ENCODE data around the gene JPH3.

Gene JPH3

DNA sequence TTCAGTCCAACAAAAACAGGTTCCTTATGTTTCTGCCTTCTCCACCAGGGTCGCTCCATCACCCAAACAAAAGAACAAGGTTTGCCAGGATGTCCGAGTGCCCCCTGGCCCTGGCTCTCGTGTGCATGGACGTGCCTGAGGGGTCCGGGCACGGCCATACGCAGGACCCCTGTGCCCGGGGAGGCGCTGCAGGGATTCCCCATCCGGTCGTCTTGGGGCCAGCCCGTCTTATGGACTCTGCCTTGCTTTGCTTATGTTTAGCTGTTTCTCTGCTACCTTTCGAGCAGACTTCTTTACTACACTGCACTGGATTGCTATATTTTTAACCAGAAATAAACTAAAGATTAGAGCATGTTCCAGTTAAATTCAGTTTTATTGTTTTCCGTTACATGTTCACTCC is 95.5 kb downstream of the JPH3 start:
- DNase-seq (ENCODE audit: low spot score): no peak

- DNase-seq (ENCODE audit: low spot score): no peak
Observed at GRCh38 chr16:87698241-87698640, 95.9 kb downstream of the JPH3 start.

DNA sequence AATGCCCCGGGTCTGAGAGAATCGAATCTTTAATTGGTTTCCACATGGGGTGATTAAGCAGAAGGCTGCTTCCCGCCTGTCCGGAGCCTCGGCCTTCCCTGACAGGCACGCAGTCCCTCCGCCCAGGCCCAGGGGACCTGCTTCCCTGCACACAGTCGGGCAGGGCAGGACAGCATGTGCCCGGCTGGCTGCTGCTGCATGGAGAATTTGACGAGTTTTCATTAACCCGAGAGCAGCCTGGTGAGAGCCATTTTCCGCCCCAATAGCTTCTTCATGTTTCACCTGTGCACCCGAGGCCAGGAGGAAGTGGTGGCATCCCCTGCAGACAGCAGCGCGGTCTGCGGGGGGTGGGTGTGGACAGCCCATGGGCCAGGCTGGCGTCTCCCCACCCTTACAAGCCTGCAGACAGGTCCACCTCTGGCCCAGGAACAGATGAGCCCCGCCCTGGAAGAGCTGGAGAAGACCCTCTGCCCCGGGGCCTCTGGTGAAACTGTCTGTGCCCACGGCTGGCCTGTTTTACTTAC is 96.4 kb downstream of the JPH3 start:
- DNase-seq (ENCODE audit: low spot score): no peak

- DNase-seq (ENCODE audit: low spot score): no peak
Observed at GRCh38 chr16:87700406-87701077, 98.2 kb downstream of the JPH3 start.

GRCh38 chr16:87701078-87701460 is 98.8 kb downstream of the JPH3 start:
- no peak for DNase-seq (ENCODE audit: low spot score)

DNA sequence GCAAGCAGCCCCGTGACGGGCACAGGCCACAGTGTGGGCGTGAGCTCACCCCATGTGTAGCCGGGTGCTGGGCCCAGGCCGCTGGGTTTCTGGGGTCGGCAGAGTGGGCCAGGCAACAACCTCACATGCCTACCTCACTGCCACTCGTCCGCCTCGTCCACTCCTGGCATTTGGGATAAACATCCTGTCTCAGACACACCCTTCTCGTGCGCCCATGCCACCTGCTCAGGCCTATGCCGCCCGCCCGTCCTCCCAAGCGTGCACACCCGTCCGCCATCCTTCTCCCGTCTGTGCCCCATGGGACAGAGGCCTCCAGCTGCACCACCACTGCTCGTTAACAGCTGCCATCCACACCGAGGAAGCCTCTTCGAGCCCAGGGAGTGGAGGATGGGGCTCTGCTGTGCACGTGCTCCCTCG is 99.2 kb downstream of the JPH3 start:
- DNase-seq (ENCODE audit: low spot score): no peak

DNA sequence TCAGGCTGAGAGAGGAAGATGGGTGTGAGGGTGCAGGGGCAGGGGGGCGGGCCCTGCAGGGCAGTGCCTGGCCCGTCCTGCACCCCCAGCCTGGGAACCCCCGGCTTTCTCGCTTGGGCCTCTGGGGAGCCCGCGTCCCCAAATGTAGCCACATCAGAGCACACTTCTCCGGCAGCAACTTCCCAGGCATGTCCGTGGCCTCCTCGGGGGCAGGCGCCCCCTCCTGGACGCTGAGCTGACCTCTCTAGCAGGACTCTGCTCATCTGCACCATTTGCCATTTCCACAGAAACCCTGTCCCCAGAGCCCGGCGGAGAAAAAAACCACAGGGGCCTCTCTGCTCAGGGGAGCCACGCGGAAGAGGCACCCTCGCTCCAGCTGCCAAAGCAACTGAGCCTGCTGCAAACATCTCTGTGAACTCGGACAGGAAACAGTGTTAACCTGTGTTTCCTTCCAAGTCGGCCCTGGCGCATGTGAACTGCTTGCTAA is 100.1 kb downstream of the JPH3 start:
- DNase-seq (ENCODE audit: low spot score): peak; percentile 69

- DNase-seq (ENCODE audit: low spot score): no peak
Observed at GRCh38 chr16:87703071-87703470, 100.8 kb downstream of the JPH3 start.

DNA sequence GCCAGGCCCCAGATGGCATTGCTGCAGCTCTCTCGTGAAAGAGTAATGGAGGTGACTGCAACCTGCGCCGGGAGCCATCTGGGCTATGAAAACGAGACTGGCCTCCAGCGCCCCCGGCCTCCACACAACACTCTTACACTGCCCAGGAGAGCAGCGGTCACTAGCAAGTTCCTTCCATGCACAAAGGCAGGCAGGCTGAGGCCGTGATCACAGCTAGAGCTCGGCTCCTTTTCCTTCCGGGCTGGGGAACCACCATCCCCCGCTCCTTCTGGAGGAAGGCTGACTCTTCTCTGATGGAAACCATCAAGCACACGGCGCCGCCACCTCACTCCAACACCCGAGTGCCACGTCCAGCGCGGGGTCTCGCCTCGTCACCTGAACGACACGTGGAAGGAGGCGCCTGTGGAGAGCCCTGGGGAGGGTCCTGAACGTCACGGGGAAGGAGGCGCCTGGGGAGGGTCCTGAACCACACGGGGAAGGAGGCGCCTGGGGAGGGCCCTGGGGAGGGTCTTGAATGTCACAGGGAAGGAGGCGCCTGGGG is 101.6 kb downstream of the JPH3 start:
- no peak for DNase-seq (ENCODE audit: low spot score)

DNA sequence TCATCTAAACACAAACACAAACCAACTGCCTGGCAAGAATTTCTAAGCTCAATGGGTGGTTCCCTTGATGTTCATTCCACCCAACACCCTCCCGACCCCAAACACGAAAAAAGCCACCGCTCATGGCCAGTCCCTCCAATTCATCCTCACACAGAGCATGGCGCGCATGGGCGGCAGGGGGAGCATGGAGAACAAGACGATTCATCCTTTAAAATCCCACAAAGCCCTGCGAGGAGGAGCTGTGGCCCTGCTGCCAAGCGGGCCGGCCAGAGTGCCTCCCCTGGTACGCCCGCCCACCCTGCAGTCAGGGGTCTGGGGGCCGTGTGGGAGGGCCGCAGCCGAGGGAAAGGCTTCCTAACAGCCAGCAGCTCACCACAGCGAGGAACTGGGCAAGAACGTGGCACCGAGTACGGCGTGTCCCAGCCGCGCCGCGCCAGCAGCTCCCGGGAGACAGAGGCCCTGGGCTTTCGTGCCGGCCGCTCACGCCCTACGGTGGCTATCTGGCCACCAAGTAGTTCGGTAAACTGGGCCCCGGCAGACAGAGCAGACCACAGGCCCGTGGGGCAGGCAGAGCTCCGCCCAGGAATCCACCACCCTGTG is 102.5 kb downstream of the JPH3 start:
- no peak for DNase-seq (ENCODE audit: low spot score)

GRCh38 chr16:87705771-87706277 is 103.5 kb downstream of the JPH3 start:
- DNase-seq (ENCODE audit: low spot score): no peak

GRCh38 chr16:87706278-87707000 is 104.1 kb downstream of the JPH3 start:
- no peak for DNase-seq (ENCODE audit: low spot score)

DNA sequence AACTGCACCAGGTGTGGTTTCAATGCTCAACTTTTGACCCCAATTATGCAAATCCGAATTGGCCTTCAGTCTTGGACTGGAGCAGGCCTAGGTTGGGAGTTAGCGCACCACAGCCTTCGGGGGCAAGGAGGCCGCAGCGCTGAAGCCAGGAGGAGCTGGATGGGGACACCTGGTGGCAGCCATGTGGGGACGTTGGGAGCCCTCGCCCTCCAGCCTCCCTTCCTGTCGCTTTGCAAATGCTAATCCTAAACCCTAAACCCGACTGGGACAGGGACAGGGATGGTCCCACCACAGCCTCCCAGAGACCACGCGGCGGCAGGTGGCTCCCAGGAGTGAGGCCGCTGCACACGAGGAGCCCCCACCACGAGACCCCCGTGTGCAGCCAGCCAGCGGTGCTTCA is 104.8 kb downstream of the JPH3 start:
- no peak for DNase-seq (ENCODE audit: low spot score)

DNA sequence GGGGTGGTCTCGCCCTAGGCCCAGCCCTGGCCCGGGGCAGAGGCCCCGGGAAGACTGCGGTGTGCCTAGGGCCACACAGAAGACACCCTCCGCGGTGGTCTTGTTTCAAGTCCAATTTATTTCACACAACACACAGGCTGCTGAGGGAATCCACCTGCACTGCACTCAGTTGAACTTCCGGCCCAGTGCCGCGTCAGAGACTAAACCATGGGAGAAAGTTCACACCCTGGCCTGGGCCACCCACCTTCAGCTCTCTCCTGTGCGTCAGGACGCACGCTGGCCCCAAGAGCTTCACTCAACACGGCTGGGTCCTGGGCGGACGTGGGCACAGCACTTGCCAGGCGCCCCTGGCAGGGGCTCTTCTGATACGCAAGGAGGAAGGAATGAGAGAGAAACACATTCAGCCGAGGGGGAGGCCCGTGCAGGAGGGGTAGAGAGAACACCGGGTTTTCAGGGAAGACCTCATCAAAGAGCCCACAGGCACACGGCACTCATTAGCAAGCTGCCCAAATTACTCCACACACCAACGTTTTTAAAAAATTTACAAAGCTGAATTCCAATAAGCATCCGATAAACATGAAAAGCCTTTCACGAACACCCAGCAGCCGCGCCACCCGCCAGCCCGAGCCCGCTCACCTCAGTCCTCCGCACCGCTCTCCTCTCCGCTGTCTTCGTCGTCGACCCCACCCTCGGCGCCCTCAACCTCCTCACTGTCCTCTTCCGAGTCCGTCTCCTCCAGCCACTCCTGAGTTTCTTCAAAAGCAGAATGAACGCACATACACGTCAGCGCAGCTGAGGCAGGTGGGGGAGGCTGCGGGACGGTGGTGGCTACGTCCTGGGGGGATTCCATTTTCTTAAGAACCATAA is 105.6 kb downstream of the JPH3 start:
- no peak for DNase-seq (ENCODE audit: low spot score)

- DNase-seq (ENCODE audit: low spot score): no peak
Observed at GRCh38 chr16:87708881-87709638, 106.8 kb downstream of the JPH3 start.

GRCh38 chr16:87709677-87710076 is 107.4 kb downstream of the JPH3 start:
- DNase-seq (ENCODE audit: low spot score): no peak

GRCh38 chr16:87710887-87711286 is 108.6 kb downstream of the JPH3 start:
- no peak for DNase-seq (ENCODE audit: low spot score)

DNA sequence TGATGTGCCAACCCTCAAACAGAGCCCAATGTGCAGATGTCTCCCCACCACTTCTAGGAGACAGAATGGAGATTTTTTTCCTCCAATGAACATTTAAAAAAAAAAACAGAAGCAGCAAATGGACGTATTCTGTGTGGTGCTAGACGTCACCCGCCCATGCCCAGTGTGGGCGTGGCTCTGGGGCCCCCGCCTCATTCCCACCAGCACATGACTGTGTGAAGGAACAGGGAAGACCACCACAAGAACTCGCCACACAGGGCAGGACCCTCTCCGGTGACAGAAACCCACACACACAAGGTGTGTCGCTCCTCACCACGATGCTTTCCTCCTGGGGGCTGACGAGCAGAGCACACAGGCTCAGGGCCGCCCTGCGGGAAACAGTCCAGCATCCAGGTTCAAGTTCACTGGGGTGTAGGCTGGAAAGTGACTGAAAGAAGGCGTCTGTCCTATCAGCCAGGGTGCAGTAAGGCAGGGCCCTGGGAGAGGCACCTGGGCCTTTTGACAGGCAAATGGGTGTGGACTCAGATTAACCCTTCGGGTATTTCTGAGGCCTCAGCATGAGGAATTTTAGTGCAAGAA is 110.0 kb downstream of the JPH3 start:
- DNase-seq (ENCODE audit: low spot score): no peak

GRCh38 chr16:87713451-87714229 is 111.3 kb downstream of the JPH3 start:
- DNase-seq (ENCODE audit: low spot score): no peak

DNA sequence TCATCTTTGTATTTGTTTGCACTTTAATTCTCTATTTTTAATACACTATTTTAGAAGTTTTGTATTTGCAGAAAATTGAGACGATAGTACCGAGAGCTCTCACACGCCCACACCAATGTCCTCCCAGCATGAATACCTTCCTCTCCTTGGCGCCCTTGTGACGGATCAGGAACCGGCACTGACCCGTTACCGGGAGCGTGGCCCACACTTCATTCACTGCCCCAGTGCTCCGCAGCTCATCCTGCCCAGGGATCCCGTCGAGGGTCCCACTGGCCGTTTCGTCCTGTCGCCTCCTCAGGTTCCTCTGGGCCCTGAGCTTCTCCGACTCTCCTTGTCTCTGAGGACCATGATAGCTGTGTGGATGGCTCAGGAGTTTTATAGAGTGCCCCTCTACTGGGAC is 112.9 kb downstream of the JPH3 start:
- DNase-seq (ENCODE audit: low spot score): no peak
